GM18505 (cell line): ENCODE data around the gene IFIT5.

Source experiments
- ATAC-seq: cut with Tn5 transposase; IDR thresholded peaks from one replicate; pipeline ENCODE4 v1.9.1; 2021; ENCODE audit not compliant: unreplicated experiment
- POLR2A ChIP-seq: IDR thresholded peaks from 4 replicates; pipeline ENCODE4 v1.6.1; 2011; ENCODE audit warnings: borderline replicate concordance; ENCODE audit not compliant: insufficient read depth, insufficient read length; ENCODE audit errors: extremely low read depth

The IFIT5 gene

DNA sequence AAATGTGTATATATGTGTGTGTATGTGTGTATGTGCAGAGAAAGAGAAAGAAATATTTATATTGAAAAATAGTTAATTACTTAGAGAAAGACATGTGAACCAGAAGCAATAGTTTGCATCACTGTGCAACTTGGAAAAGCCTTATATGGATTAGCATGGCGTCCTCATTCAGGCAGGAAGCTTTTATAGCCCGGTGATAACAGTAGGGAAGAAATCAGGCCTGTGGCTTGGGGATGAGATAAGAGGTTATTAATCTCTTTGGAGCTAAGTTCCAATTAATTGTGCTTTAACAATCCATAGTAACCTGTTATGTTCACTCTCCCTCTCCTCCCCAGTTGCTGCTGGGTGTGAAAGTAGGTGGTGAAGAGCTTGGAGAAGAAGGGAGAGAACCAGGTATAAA is 36.5 kb downstream of the IFIT5 start:
- ATAC-seq = no peak
- TF ChIP-seq POLR2A = no peak

DNA sequence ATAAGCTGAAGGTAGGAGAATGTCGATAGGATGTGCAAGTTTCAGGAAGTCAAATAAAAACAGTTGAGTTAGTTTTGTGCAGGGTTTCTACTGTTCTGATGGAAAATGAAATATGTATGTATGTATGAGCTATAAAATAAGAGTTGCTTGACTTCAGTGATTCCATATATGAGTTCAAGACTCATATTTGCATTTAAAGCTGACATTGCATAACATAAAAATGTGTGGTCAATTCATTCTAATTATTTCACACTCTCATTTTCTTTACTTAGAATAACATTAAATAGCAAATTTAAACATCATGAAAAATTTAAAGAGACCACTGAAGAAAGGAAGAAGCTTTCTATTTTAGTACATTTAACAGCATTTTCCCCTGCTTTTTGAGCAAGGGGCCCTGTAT is 37.8 kb downstream of the IFIT5 start:
- TF ChIP-seq POLR2A = no peak
- no peak for ATAC-seq

DNA sequence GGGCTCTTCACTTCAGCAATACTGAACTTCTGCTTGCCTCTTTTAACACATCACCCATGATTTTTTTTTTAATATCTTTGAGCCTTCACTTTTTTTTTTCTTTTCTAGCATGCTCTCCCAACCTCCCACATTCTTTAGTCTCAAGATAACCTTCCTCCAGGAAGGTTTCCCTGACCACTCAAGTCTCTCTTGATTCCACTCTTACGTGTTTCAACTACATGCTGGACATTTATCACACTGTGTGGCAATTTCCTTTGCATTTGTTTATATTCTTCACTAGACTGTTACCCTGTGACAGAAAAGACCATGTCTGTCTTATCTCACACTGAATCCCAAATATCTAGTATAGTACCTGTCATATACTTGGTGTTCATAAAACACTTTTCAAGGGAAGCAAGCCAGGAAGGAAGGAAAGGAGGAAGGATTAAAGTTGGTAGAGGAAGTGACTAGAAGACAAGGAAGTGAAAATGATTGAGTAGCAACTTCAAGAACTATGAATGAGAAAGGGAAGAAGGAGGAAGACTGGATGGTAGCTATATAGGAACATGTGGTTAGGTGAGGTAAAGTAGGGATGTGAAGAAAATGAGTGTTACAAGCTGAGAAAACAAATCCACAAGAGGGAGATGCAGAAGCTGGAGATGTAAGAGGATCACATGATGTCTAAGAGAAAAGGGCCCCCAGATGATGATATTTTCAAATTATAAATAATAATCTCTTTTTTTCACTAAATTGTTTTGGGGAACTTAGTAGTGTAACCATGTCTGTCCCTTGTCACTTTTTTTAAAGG is 40.4 kb downstream of the IFIT5 start:
- TF ChIP-seq POLR2A = no peak
- ATAC-seq = no peak

DNA sequence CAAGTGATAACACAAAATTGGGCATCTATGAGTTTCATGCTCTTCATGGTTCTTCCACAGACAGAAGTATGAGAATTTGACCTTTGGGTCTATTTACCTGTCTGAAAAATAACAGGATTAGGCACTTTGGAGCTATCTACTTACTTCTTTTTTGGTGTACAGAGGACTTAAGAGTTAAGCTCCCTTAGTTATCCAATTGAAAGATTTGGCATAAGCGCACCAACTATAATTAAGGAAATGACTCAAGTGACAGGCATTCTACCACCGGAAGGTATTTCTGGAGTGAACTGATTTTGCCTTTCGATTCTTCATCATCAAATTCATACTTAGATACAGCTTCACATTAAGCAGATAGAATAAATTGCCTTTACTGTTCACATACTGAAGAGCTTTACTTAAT is 43.9 kb downstream of the IFIT5 start:
- ATAC-seq = no peak
- no peak for TF ChIP-seq POLR2A

DNA sequence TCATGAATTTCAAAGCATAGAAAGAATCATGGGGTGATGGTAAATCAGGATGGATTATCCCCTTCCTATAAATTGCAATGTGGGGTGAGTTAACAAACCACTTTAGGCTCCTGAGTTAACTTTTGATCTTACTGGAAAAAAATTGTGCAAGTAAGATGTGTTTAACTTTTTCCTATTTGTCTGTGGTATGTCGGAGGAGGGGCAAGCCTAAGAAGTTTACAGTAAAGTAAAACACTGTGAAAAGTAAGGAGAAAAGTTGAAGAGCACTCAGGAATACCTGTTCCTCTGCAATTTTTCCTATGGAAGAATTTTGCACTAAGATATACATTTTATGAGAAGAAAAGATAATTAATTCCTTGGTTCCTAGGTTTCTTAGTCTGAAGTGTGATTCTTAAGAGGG is 44.4 kb downstream of the IFIT5 start:
- no peak for TF ChIP-seq POLR2A
- no peak for ATAC-seq

DNA sequence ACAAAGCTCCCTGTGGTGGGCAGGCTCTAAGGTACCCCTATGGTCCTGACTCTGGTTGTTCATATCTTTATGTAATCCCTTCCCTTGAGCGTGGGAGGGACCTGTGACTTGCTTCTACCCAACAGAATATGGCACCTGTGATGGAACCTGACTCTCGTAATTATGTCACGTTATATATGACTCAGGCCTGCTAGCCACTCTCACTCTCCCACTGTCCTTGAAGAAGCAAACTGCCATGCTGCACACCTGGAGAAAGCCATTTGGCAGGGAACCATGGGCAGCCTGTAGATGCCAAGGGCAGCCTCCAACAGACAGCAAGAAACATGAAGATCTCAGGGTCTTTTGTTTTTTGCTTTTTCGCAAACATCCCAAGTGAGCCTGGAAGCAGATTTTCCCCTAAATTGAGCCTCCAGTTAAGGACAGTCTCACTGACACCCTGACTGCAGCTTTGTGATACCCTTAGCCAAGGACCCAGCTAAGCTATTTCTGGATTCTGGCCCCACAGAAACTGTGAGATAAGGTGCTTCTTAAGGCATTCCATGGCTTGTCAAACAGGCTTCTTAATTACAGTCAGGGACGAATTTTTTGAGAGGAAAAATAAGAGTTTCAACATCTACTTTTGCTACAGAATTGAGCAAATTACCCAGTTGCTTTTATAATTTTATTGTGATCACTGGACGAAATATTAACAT is 49.6 kb downstream of the IFIT5 start:
- no peak for TF ChIP-seq POLR2A
- ATAC-seq = no peak

DNA sequence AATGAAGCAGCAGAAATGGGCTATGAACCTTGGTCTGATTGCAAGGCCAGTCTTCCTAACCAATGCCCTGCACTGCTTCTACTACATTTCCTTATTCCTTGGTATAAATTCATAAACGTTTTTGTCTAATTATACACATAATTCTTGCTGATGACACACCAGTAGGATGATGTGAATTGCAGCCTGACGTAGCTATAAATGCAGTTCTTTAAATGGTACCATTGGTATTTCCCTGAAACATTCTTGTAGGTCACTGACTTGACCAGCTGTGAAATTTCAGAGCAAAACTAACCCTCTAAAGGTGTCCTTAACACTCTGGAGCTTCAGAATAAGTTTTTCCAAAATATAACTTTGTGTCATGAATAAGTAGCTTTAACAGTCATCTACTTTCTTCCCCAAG is 50.8 kb downstream of the IFIT5 start:
- TF ChIP-seq POLR2A = no peak
- no peak for ATAC-seq

DNA sequence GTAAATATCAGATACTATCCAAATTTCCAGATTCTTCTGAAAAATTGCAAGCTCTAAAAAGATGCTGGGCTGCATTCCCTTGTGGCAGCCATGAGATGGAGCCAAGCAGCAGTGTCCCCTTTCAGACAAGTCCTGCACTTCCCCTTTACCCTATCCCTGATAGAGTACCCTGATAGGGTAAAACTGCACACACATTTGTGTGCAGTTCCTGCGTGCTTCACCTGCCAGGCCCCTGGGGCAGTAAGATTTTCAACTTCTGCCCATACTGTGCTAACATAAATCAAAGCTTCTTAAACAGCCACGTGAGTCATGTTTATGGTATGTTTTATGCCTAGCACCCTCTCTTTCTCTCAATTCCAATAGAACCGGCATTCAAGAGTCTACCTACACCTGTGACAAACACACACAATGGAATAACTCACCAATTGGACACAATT is 52.2 kb downstream of the IFIT5 start:
- no peak for ATAC-seq
- no peak for TF ChIP-seq POLR2A

DNA sequence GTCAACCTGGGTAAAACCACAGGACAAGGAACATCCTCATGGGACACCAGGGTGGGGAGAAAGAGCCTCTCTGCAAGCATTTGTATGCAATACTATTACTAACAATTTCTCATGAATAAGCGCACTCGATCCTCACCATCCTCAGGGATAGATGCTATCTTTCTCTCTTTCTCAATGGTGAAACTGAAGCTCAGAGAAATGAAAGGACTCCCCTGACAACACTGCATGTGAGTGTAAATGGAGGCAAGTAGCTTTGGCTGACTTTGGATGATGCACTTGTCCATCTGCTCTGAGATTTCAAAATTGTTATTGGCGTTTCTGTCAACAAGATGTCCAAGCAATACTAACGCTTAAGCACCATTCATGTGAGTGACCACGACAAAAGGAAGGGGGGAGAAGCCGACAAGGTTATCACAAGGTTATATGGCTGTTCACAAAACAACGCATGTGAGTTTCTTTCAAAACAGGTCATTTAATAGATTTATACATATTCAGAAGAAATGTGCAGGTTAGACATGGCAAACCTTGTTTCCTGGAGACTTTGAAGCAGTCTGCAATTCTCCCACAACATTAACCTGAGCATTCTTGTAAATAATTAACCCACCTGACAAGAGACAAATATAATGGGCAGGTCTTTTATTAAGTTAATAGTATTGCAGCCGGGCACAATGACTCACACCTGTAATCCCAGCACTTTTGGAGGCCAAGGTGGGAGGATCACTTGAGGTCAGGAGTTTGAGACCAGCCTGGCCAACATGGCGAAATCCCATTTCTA is 54.0 kb downstream of the IFIT5 start:
- ATAC-seq = no peak
- no peak for TF ChIP-seq POLR2A

DNA sequence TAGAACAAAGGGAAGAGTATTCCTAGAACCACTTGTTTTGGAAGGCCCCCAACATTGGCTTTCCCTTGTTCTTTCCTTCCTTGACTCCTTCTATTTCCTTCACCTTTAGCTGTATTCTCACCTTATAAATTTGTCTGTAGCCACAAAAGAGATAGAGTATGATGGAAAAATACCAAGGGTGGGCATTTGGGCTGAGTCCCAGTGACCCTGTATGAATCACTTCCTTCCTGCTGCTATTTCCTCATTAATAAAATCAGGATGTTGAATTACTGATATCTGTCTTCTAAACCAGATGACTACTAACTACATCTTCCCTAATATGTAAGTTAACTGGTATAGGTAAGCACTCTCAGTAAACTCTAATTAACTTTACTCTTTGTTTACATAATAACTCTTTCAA is 55.1 kb downstream of the IFIT5 start:
- ATAC-seq = no peak

More for the DNA sequence above, 55.1 kb downstream of the IFIT5 start:
- no peak for TF ChIP-seq POLR2A
